Esophagus squamous epithelium (tissue), 5 donors: ENCODE results near the gene CNP. TPM values are rescaled to one million over a fixed set of nuclear protein-coding genes. Genes with fewer than 3 reads are reported as not detected.
"Not testable (repeated sequence)": the region's sequence is repeated elsewhere in the genome, so short reads cannot be mapped to it uniquely, and the experiment has no call there.

Source experiments
- DNase-seq: peaks from one replicate; lab custom pipeline; 2025; lab: John Stamatoyannopoulos, UW
- H3K27ac ChIP-seq, 4 donors: fragments of 200-600 bp; sonication (generic); one replicate each; pipeline ENCODE4 v1.5.1; 2016 to 2019; ENCODE audit warnings: mild to moderate bottlenecking in 1 of 4
- H3K27me3 ChIP-seq, 4 donors: fragments of 200-600 bp; sonication (generic); 1 replicate in 3 of 4; 2 replicates in 1 of 4; pipeline versions ENCODE4 v1.5.1 to v1.6.0; 2017 to 2021; ENCODE audit warnings: antibody characterized with exemption in 1 of 4
- H3K36me3 ChIP-seq, 3 donors: fragments of 200-600 bp; sonication (generic); one replicate each; pipeline ENCODE4 v1.5.1; 2016 to 2019
- H3K4me1 ChIP-seq, 3 donors: fragments of 200-600 bp; sonication (generic); one replicate each; pipeline ENCODE4 v1.5.1; 2017 to 2019
- H3K4me3 ChIP-seq, 4 donors: fragments of 200-600 bp; sonication (generic); 1 replicate in 3 of 4; 2 replicates in 1 of 4; pipeline ENCODE4 v1.5.1; 2016 to 2019; ENCODE audit warnings: mild to moderate bottlenecking in 2 of 4, moderate library complexity in 1 of 4
- H3K9me3 ChIP-seq, 3 donors: fragments of 200-600 bp; sonication (generic); one replicate each; pipeline ENCODE4 v1.5.1; 2016 to 2019
- POLR2A ChIP-seq, 4 donors: fragments of 450-650 bp; IDR thresholded peaks; one replicate each; pipeline ENCODE4 v1.6.1; 2017; ENCODE audit warnings: antibody characterized with exemption in 4 of 4, mild to moderate bottlenecking in 4 of 4, moderate library complexity in 3 of 4
- WGBS, 2 donors: methylation state at CpG; one replicate each; pipeline ENCODE4 v1.1.5; 2018; 5-methylcytosine and 5-hydroxymethylcytosine counted together
- intact Hi-C: fragments of 100-400 bp; cut with DNase I; formaldehyde crosslinking; loops from one replicate; pipeline ENCODE4 v1.15.0; 2022
- total RNA-seq, 4 donors: library from RNA; depleted of rRNA; stranded (reverse); fragments of >200 nt; gene quantifications; one replicate each; pipeline ENCODE4 v1.1.0, GENCODE V29; 2016
- TF ChIP-seq, protein P1 (sequence below), 6 experiments: fragments of 450-650 bp in 4 of 6; fragments of 200-600 bp in 2 of 6; sonication (generic) in 2 of 6; IDR thresholded peaks; one replicate each; pipeline ENCODE4 v1.5.1; 2016 to 2019; ENCODE audit warnings: antibody characterized with exemption in 6 of 6, mild to moderate bottlenecking in 4 of 6, moderate library complexity in 4 of 6
- donor health status: DM: yes; HTN: yes; CAD: no.

Gene CNP
- total RNA-seq, 4 donors from 2014 or later: 45.3 to 66.0 (median 53.0) TPM

DNA sequence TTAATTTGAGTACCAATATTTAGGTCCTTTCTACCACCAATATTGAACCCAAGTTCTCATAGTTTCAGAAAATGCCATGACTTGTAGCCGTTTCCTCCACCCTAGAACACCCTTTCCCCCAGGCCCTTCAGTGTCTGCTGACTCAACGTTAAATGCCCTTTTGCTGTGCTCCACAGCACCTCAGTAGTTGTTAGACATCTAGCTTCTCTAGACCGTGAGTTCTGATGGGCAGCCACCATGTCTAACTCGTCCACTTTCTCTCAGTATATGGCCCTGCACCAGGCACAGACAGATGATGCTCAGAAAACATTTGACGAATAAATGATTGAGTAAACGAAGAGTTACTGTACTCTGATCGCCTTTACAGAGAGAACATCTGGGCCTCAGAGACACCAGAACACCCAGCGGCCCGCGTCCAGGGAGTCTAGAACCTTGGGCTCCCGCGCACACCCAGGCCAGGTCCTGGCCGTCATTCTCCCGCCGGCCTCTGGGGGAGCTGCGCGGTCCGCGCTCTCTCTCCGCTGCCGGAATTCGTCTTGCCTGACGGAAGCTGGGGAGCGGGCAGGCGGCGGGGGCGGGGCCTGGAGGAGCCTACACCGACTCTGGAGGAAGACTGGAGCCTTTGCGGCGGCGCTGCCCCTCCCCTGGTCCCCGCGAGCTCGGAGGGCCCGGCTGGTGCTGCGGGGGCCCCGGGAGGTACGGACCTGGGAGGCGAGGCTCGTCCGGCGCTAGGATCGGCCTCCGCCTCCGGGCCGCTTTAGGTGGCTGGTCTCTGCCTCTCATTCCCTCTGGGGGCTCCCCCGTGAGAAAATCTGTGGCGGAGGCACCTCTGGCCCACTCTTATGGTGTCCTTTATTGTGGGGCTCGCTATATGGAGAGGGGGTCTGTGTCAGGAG is 53.2 kb downstream of the CNP start, which contains the start of gene NKIRAS2:
Gene NKIRAS2 (plus strand): TSS at position 582 of the 896 bp plus-strand sequence. CDS start 1,488 bp downstream, outside the sequence.
- WGBS, 2 donors: 38 to 54% methylated on average over 6 to 8 of the region's 49 CpGs
- peak; percentile 57 for DNase-seq
- Histone ChIP-seq H3K27ac (peak within 1 kb of the TSS; percentile 90 to 96 (median 92)), H3K27me3 (no peaks in the 10 kb centered on the region), H3K36me3 (peaks cover 3 to 32% (median 18%) of the 10 kb centered on the region in 3 donors), H3K4me3 (peak within 1 kb of the TSS; percentile 67 to 94 (median 88)), H3K4me1 (peaks cover 30 to 73% (median 41%) of the 10 kb centered on the region in 3 donors), H3K9me3 (no peaks in the 10 kb centered on the region)
- peak in 2 of 4 donors; percentile 43 to 72 for TF ChIP-seq POLR2A (IDR thresholded peaks at IDR 0.05)
- TF ChIP-seq, protein P1, sequence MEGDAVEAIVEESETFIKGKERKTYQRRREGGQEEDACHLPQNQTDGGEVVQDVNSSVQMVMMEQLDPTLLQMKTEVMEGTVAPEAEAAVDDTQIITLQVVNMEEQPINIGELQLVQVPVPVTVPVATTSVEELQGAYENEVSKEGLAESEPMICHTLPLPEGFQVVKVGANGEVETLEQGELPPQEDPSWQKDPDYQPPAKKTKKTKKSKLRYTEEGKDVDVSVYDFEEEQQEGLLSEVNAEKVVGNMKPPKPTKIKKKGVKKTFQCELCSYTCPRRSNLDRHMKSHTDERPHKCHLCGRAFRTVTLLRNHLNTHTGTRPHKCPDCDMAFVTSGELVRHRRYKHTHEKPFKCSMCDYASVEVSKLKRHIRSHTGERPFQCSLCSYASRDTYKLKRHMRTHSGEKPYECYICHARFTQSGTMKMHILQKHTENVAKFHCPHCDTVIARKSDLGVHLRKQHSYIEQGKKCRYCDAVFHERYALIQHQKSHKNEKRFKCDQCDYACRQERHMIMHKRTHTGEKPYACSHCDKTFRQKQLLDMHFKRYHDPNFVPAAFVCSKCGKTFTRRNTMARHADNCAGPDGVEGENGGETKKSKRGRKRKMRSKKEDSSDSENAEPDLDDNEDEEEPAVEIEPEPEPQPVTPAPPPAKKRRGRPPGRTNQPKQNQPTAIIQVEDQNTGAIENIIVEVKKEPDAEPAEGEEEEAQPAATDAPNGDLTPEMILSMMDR (IDR thresholded peaks at IDR 0.05): peak; percentile 92 to 97 (median 97)
- intact Hi-C loops: no loop called here

DNA sequence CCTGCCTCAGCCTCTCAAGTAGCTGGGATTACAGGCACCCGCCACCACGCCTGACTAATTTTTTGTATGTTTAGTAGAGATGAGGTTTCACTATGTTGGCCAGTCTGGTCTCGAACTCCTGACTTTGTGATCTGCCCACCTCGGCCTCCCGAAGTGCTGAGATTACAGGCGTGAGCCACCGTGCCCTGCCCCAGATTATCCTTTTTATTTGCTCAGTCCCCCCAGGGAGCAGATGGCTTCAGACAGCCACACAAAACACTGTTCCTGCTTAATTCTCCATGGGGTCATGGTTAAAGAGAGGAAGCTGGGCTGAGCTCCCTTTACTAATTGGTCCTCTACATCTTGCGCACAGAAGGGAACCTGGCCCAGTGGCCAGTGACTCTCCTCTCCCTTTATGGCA is 54.2 kb downstream of the CNP start:
- WGBS, 2 donors: 66 to 83% methylated on average over 6 to 7 of the region's 8 CpGs
- DNase-seq, intact Hi-C loops, H3K27me3 ChIP-seq, H3K9me3 ChIP-seq: not testable (repeated sequence)
- H3K27ac ChIP-seq: peak overlapping the region in 3 of 4 donors; percentile 90 to 96 (median 94)
- peak overlapping the region; percentile 67 to 94 (median 88) for H3K4me3 ChIP-seq
- peaks cover 3 to 32% (median 18%) of the 10 kb centered on the region in 3 donors for H3K36me3 ChIP-seq
- H3K4me1 ChIP-seq: peaks cover 26 to 71% (median 38%) of the 10 kb centered on the region in 3 donors

DNA sequence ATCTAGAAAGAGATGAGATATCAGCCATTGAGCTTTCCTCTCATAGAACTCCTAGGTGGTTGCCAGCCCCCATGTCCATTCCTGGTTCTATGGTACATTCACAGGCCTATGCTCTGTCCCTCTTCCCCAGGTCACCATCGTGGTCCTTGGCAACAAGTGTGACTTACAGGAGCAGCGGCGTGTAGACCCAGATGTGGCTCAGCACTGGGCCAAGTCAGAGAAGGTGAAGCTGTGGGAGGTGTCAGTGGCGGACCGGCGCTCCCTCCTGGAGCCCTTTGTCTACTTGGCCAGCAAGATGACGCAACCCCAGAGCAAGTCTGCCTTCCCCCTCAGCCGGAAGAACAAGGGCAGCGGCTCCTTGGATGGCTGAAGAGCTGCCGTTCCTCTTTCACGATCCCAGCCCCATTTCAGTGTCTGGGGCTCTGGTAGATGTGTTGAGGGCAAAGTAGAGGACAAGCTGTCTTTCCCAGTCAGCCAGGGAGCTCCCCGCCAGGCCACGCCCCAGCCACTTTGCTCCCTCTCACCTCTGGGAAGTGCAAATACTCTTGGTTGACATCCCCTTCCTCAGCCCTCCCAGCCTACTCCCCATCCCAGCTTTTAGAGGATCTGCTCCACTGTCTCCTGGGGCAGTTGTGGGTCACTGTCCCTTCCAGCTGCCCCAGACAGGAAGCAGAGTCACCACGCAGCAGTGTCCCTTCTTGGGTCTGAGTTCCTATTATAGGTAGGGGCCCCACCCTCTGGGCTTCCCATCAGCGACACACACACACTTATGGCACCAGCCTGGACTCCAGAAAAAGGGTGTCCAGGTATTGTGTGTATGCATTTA is 57.1 kb downstream of the CNP start:
- WGBS, 2 donors: 41 to 75% methylated on average over 8 to 9 of the region's 15 CpGs
- intact Hi-C loops: no loop called here
- Histone ChIP-seq H3K9me3 (no peaks in the 10 kb centered on the region), H3K36me3 (peaks cover 3 to 32% (median 18%) of the 10 kb centered on the region in 3 donors), H3K4me3 (no peak overlapping the region), H3K27ac (peak overlapping the region; percentile 60 to 85 (median 68)), H3K4me1 (peaks cover 21 to 54% (median 28%) of the 10 kb centered on the region in 3 donors), H3K27me3 (peaks cover 0 to 6% (median 0%) of the 10 kb centered on the region in 4 donors)
- DNase-seq: no peak
- TF ChIP-seq, protein P1 (IDR thresholded peaks at IDR 0.05): no peak
- TF ChIP-seq POLR2A (IDR thresholded peaks at IDR 0.05): no peak

DNA sequence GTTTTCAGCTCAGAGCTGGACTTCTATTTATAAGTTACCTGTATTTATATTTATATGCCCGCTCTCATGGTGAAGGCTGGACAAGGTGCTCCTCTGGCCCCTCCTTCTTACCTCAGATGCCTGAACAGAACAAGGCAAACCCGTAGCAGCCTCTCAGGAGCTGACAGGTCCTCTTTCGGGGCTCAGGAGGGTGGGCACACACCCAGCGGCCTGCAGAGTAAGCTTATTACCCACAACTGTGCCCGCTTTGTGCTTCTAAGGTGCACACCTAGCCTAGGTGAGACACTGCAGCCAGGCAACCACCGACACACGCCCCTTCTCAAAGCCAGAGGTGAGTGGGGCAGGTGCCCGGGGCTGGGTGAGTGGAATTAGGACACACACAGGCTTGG is 58.6 kb downstream of the CNP start:
- peaks cover 21 to 49% (median 28%) of the 10 kb centered on the region in 3 donors for H3K4me1 ChIP-seq
- no peak for DNase-seq
- peak overlapping the region in 1 of 4 donors; percentile 5 for H3K4me3 ChIP-seq
- TF ChIP-seq POLR2A (IDR thresholded peaks at IDR 0.05): no peak
- TF ChIP-seq, protein P1 (IDR thresholded peaks at IDR 0.05): peak in 1 of 6 experiments; percentile 17
- peaks cover 3 to 32% (median 18%) of the 10 kb centered on the region in 3 donors for H3K36me3 ChIP-seq
- WGBS, 2 donors: 41 to 52% methylated on average over 4 to 5 of the region's 8 CpGs
- H3K27ac ChIP-seq: peak overlapping the region; percentile 60 to 85 (median 68)
- no peaks in the 10 kb centered on the region for H3K9me3 ChIP-seq
- peaks cover 0 to 6% (median 0%) of the 10 kb centered on the region in 4 donors for H3K27me3 ChIP-seq
- intact Hi-C loops: no loop called here

DNA sequence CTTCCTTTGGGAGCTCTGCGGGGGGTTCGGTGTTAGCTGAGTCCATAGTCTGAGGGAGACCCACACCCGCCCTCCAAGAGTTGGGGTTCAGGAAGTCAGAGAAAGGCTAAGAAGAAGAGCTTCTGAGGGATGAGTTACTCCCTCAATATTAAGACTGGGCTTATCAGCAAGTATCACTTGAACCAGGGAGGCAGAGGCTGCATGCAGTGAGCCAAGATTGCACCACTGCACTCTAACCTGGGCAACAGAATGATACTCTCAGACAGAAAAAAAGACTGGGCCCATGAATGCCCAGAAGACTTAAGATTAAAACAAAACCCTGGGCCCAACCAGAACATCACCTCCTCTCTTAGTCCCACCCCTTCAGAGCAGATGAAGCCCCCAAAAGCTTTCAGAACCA is 59.3 kb downstream of the CNP start:
- H3K27ac ChIP-seq: no peak overlapping the region
- H3K36me3 ChIP-seq: peaks cover 3 to 32% (median 18%) of the 10 kb centered on the region in 3 donors
- no peak for DNase-seq
- 97 to 100% methylated on average over 3 of the region's 3 CpGs for WGBS, 2 donors
- TF ChIP-seq, protein P1 (IDR thresholded peaks at IDR 0.05): no peak
- TF ChIP-seq POLR2A (IDR thresholded peaks at IDR 0.05): no peak
- H3K9me3 ChIP-seq: no peaks in the 10 kb centered on the region
- H3K4me3 ChIP-seq: no peak overlapping the region
- intact Hi-C loops: loop anchor here (2.0 kb wide), 1 partner anchor 87 kb away; the partner anchor contains the start of gene DHX58
- peaks cover 0 to 6% (median 0%) of the 10 kb centered on the region in 4 donors for H3K27me3 ChIP-seq
- H3K4me1 ChIP-seq: peaks cover 14 to 43% (median 23%) of the 10 kb centered on the region in 3 donors
